Measurements from ENCODE around the gene ARHGAP21. TPM values are rescaled to one million over a fixed set of nuclear protein-coding genes. Genes with fewer than 3 reads are reported as not detected.

The ARHGAP21 gene
- total RNA-seq, 4 donors from 2014 or later = 104 to 128 (median 114) TPM

- TF ChIP-seq CTCF (IDR thresholded peaks at IDR 0.05) = no peak
- DNase-seq (ENCODE audit: low spot score) (no peak), ATAC-seq (ENCODE audit: low FRiP score) (no peak)
Measured at GRCh38 chr10:24568042-24568441, 155.6 kb downstream of the ARHGAP21 start.

GRCh38 chr10:24561453-24561852 lies 162.2 kb downstream of the ARHGAP21 start:
- ATAC-seq (ENCODE audit: low FRiP score) (no peak), DNase-seq (ENCODE audit: low spot score) (no peak)
- TF ChIP-seq CTCF (IDR thresholded peaks at IDR 0.05) = no peak

GRCh38 chr10:24556750-24557742 lies 166.6 kb downstream of the ARHGAP21 start:
- no peak for TF ChIP-seq CTCF (IDR thresholded peaks at IDR 0.05)
- ATAC-seq (ENCODE audit: low FRiP score) (no peak), DNase-seq (ENCODE audit: low spot score) (no peak)

- ATAC-seq (ENCODE audit: low FRiP score) (no peak), DNase-seq (ENCODE audit: low spot score) (no peak)
- TF ChIP-seq CTCF (IDR thresholded peaks at IDR 0.05) = no peak
Measured at GRCh38 chr10:24556126-24556749, 167.4 kb downstream of the ARHGAP21 start.

- no peak for ATAC-seq (ENCODE audit: low FRiP score)
- DNase-seq (ENCODE audit: low spot score) = no peak
- no peak for TF ChIP-seq CTCF (IDR thresholded peaks at IDR 0.05)
Measured at GRCh38 chr10:24554036-24554435, 169.7 kb downstream of the ARHGAP21 start.

- ATAC-seq (ENCODE audit: low FRiP score) (no peak), DNase-seq (ENCODE audit: low spot score) (no peak)
- no peak for TF ChIP-seq CTCF (IDR thresholded peaks at IDR 0.05)
Measured at GRCh38 chr10:24553051-24553612, 170.6 kb downstream of the ARHGAP21 start.

Measured in omental fat pad (tissue), 4 donors.